Body of pancreas (tissue), 4 donors: ENCODE measurements around the gene PHAF1. TPM values are rescaled to one million over a fixed set of nuclear protein-coding genes. Genes with fewer than 3 reads are reported as not detected.

Experiments used
- ATAC-seq: fragments of 150-250 bp; one replicate; pipeline ENCODE4 v1.9.1; 2016
- DNase-seq, 4 donors: peaks; one replicate each; pipeline ENCODE4 v3.0.0-alpha.2; 2019
- H3K27ac ChIP-seq, 4 donors: fragments of 200-600 bp; sonication (generic); 1 replicate in 3 of 4; 2 replicates in 1 of 4; pipeline versions ENCODE4 v1.5.1 to v1.6.1; 2016 to 2019; ENCODE audit warnings: mild to moderate bottlenecking in 1 of 4, mixed read lengths in 1 of 4, moderate library complexity in 1 of 4
- H3K27me3 ChIP-seq, 2 donors: fragments of 200-600 bp; sonication (generic); one replicate each; pipeline ENCODE4 v1.6.0; 2016; ENCODE audit warnings: mild to moderate bottlenecking in 1 of 2
- H3K36me3 ChIP-seq, 2 donors: fragments of 200-600 bp; sonication (generic); replicated peaks in 1 of 2; 2 replicates each; pipeline ENCODE4 v1.5.1; 2016; ENCODE audit warnings: low read depth in 2 of 2; ENCODE audit not compliant: insufficient read depth in 1 of 2
- H3K4me1 ChIP-seq: fragments of 200-600 bp; sonication (generic); one replicate; pipeline ENCODE4 v1.6.0; 2016
- H3K4me3 ChIP-seq, 2 donors: fragments of 200-600 bp; sonication (generic); 1 replicate in 1 of 2; 2 replicates in 1 of 2; pipeline ENCODE4 v1.5.1; 2016 to 2019
- H3K9me3 ChIP-seq, 3 donors: fragments of 200-600 bp; sonication (generic); 1 replicate in 2 of 3; 2 replicates in 1 of 3; pipeline ENCODE4 v1.5.1; 2016
- POLR2A ChIP-seq, 3 donors: fragments of 450-650 bp; IDR thresholded peaks; one replicate each; pipeline ENCODE4 v1.6.1; 2016; ENCODE audit warnings: antibody characterized with exemption in 3 of 3, mild to moderate bottlenecking in 2 of 3
- WGBS, 2 donors: methylation state at CpG; one replicate each; pipeline ENCODE4 v1.1.5; 2017; 5-methylcytosine and 5-hydroxymethylcytosine counted together
- intact Hi-C: fragments of 100-400 bp; cut with DNase I; formaldehyde crosslinking; loops from one replicate; pipeline ENCODE4 v1.15.1; 2023
- total RNA-seq, 2 donors: library from RNA; depleted of rRNA; stranded (reverse); fragments of >200 nt; gene quantifications; one replicate each; pipeline ENCODE4 v1.1.0, GENCODE V29; 2016
- TF ChIP-seq, protein P1 (sequence below), 7 experiments: fragments of 450-650 bp in 4 of 7; fragments of 200-600 bp in 3 of 7; sonication (generic) in 3 of 7; IDR thresholded peaks; one replicate each; pipeline ENCODE4 v1.5.1; 2016 to 2019; ENCODE audit warnings: antibody characterized with exemption in 7 of 7

Gene PHAF1
- total RNA-seq, 2 donors from 2014 or later = 7.8 to 18.5 TPM

DNA sequence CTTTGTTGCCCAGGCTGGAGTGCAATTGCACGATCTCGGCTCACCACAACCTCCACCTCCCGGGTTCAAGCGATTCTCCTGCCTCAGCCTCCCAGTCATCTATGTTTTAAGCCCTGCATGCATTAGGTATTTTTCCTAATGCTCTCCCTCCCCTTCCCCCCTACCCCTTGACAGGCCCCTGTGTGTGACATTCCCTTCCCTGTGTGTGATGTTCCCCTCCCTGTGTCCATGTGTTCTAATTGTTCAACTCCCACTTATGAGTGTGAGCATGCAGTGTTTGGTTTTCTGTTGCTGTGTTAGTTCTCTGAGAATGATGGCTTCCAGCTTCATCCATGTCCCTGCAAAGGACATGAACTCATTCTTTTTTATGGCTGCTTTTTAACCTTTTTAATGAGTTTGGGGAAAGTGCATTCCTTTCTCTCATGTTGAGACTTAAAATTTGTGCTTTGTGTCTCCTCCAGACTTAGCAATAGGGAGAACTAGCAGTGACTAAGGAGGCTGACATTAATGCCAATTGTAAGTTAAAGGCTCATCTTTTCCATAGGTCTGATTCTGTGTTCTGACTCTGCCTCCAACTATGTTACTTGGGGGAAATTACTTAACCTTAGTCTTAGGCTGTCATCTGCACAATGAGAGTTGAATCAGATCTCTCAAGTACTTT, 17.7 kb upstream of the PHAF1 start:
- H3K27ac ChIP-seq = no peak overlapping the region
- intact Hi-C loops = no loop called here
- 92 to 95% methylated on average over 4 of the region's 4 CpGs for WGBS, 2 donors
- H3K27me3 ChIP-seq = no peaks in the 10 kb centered on the region
- H3K4me1 ChIP-seq = no peaks in the 10 kb centered on the region
- no peak overlapping the region for H3K4me3 ChIP-seq
- no peaks in the 10 kb centered on the region for H3K9me3 ChIP-seq
- TF ChIP-seq, protein P1, sequence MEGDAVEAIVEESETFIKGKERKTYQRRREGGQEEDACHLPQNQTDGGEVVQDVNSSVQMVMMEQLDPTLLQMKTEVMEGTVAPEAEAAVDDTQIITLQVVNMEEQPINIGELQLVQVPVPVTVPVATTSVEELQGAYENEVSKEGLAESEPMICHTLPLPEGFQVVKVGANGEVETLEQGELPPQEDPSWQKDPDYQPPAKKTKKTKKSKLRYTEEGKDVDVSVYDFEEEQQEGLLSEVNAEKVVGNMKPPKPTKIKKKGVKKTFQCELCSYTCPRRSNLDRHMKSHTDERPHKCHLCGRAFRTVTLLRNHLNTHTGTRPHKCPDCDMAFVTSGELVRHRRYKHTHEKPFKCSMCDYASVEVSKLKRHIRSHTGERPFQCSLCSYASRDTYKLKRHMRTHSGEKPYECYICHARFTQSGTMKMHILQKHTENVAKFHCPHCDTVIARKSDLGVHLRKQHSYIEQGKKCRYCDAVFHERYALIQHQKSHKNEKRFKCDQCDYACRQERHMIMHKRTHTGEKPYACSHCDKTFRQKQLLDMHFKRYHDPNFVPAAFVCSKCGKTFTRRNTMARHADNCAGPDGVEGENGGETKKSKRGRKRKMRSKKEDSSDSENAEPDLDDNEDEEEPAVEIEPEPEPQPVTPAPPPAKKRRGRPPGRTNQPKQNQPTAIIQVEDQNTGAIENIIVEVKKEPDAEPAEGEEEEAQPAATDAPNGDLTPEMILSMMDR (IDR thresholded peaks at IDR 0.05) = no peak
- no peak for TF ChIP-seq POLR2A (IDR thresholded peaks at IDR 0.05)
- DNase-seq (no peak), ATAC-seq (no peak)
- no peaks in the 10 kb centered on the region for H3K36me3 ChIP-seq

DNA sequence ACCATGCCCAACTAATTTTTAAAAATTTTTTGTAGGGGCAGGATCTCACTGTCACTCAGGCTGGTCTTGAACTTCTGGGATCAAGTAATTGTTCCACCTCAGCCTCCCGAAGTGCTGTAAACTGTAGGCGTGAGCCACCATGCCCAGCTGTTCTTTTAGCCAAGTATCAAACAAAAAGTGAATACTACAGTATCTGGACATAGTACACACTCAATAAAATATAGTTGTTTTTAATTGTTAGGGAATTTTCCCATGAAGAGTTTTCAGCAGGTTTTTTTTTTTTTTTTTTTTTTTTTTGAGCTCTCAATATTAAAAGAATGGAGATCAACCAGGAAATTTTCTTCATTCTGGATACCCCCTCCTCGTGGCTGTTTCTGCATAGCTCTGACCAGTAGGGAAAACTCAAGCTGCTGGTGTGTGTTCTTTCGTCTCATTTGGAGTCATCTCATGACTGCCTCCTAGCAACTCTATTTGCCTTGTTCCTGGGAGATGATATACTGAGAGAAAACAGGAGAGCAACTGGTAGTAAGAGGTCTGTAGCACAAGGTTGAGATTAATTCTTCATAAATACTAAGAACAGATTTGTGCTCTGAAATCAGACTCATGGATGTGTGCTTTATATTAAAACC, 16.5 kb upstream of the PHAF1 start:
- Histone ChIP-seq H3K27me3 (no peaks in the 10 kb centered on the region), H3K27ac (no peak overlapping the region), H3K9me3 (no peaks in the 10 kb centered on the region), H3K4me1 (no peaks in the 10 kb centered on the region), H3K4me3 (no peak overlapping the region), H3K36me3 (no peaks in the 10 kb centered on the region)
- intact Hi-C loops = no loop called here
- TF ChIP-seq, protein P1 (IDR thresholded peaks at IDR 0.05) = no peak
- TF ChIP-seq POLR2A (IDR thresholded peaks at IDR 0.05) = no peak
- ATAC-seq = no peak
- DNase-seq = no peak
- WGBS, 2 donors = 85 to 88% methylated on average over 4 of the region's 4 CpGs

- no peaks in the 10 kb centered on the region for H3K4me1 ChIP-seq
- H3K36me3 ChIP-seq = peaks cover 0 to 8% of the 10 kb centered on the region in 2 donors
- intact Hi-C loops = no loop called here
- DNase-seq (no peak), ATAC-seq (no peak)
- H3K4me3 ChIP-seq = no peak overlapping the region
- H3K27me3 ChIP-seq = no peaks in the 10 kb centered on the region
- no peak for TF ChIP-seq POLR2A (IDR thresholded peaks at IDR 0.05)
- TF ChIP-seq, protein P1 (IDR thresholded peaks at IDR 0.05) = no peak
- no peaks in the 10 kb centered on the region for H3K9me3 ChIP-seq
- WGBS, 2 donors = 85 to 90% methylated on average over 2 of the region's 2 CpGs
- no peak overlapping the region for H3K27ac ChIP-seq
Measured at GRCh38 chr16:67098599-67098998, 11.1 kb upstream of the PHAF1 start.

- WGBS, 2 donors = 95 to 100% methylated on average over 1 of the region's 1 CpG
- ATAC-seq (no peak), DNase-seq (no peak)
- no peak for TF ChIP-seq POLR2A (IDR thresholded peaks at IDR 0.05)
- TF ChIP-seq, protein P1 (IDR thresholded peaks at IDR 0.05) = peak in 3 of 7 experiments; percentile 18 to 25 (median 21)
- no peak overlapping the region for H3K4me3 ChIP-seq
- no peak overlapping the region for H3K27ac ChIP-seq
- H3K36me3 ChIP-seq = peaks cover 0 to 8% of the 10 kb centered on the region in 2 donors
- no peaks in the 10 kb centered on the region for H3K27me3 ChIP-seq
- intact Hi-C loops = loop anchor here (5.0 kb wide), 1 partner anchor 73 kb away; the partner anchor contains the start of gene CBFB
- peaks cover 6% of the 10 kb centered on the region for H3K4me1 ChIP-seq
- H3K9me3 ChIP-seq = no peaks in the 10 kb centered on the region
Measured at GRCh38 chr16:67100569-67101310, 9.0 kb upstream of the PHAF1 start.
